ENCODE data around the gene OLR1.

The OLR1 gene

GRCh38 chr12:10151621-10152020 is 20.3 kb downstream of the OLR1 start:
- DNase-seq = no peak

- no peak for DNase-seq
Observed at GRCh38 chr12:10147714-10148403, 24.1 kb downstream of the OLR1 start.

- no peak for DNase-seq
Observed at GRCh38 chr12:10142976-10143589, 28.8 kb downstream of the OLR1 start.

- DNase-seq = peak; percentile 26 to 27
Observed at GRCh38 chr12:10140001-10140400, 31.9 kb downstream of the OLR1 start.

GRCh38 chr12:10136637-10137205 is 35.2 kb downstream of the OLR1 start:
- no peak for DNase-seq

GRCh38 chr12:10135126-10135525 is 36.8 kb downstream of the OLR1 start:
- DNase-seq = no peak

GRCh38 chr12:10132850-10133370 is 39.0 kb downstream of the OLR1 start:
- DNase-seq = no peak

- no peak for DNase-seq
Observed at GRCh38 chr12:10131111-10131690, 40.7 kb downstream of the OLR1 start.

- DNase-seq = no peak
Observed at GRCh38 chr12:10130042-10130441, 41.9 kb downstream of the OLR1 start, which contains the start of gene CLEC7A. Gene CLEC7A, minus strand, starts transcription at chr12:10130199. Its CDS starts 117 bp downstream, at chr12:10130082.

GRCh38 chr12:10128687-10129086 is 43.2 kb downstream of the OLR1 start:
- DNase-seq = no peak

- DNase-seq = no peak
Observed at GRCh38 chr12:10126413-10126812, 45.5 kb downstream of the OLR1 start.

- DNase-seq = no peak
Observed at GRCh38 chr12:10122689-10123088, 49.2 kb downstream of the OLR1 start.

GRCh38 chr12:10121278-10121677 is 50.7 kb downstream of the OLR1 start:
- DNase-seq = no peak

GRCh38 chr12:10119066-10119465 is 52.9 kb downstream of the OLR1 start:
- DNase-seq = no peak

- no peak for DNase-seq
Observed at GRCh38 chr12:10115890-10116289, 56.0 kb downstream of the OLR1 start.

- DNase-seq = no peak
Observed at GRCh38 chr12:10115311-10115710, 56.6 kb downstream of the OLR1 start.

- DNase-seq = no peak
Observed at GRCh38 chr12:10113920-10114319, 58.0 kb downstream of the OLR1 start.

- DNase-seq = no peak
Observed at GRCh38 chr12:10113075-10113474, 58.9 kb downstream of the OLR1 start.

- DNase-seq = no peak
Observed at GRCh38 chr12:10111451-10111850, 60.5 kb downstream of the OLR1 start.

- DNase-seq = no peak
Observed at GRCh38 chr12:10110256-10110844, 61.6 kb downstream of the OLR1 start.
